GM19324 (cell line): Measurements from ENCODE around the gene ALDH1L1.

Experiments
- ATAC-seq: cut with Tn5 transposase; IDR thresholded peaks from one replicate; pipeline ENCODE4 v1.9.1; 2021; ENCODE audit warnings: mild to moderate bottlenecking, moderate library complexity; ENCODE audit not compliant: unreplicated experiment, low FRiP score

The ALDH1L1 gene

DNA sequence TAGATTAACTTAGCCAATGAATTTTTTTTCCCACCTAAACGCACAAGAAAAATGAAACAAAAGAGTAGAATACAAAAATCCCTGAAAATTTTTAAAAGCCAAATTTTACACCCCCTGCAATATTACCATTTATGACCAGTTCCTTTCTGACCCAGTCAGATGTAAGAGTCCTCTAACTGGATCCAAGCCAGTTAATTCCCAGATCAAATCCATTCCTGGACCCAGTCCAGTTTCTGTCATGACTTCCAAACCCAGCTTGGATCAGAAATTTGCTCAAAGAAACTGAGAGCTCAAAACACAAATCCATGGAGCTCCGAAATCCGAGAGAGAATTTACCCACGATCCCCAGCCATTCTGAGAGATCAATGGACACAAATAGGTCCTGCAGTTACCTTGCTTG lies 17.0 kb upstream of the ALDH1L1 start:
- no peak for ATAC-seq

DNA sequence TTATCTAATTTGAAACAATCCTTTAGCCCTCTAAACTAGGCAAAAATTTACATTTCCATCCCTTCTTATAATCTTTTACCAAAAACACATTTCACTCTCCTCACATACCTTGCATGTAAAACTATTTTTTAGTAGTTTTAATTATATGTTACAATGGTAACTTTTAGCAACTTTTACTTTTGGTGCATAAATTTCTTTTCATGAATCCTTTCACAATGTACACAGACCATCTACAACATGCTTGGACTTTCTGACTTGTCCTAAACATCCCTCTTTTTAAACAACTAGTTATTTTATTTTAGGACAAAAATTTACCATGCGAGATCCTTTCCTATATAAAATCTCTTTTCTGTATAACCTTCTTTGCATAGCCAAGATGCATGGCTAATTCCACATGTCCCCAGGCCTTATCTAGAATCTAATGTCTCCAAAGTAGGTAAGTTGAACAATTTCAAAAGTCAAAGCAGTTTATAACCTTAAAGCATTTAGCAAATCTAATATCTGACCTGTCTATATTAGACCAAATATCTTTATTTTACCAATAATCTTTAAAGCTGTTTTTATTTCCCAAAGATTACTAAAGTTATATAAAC lies 14.4 kb upstream of the ALDH1L1 start:
- ATAC-seq = no peak

DNA sequence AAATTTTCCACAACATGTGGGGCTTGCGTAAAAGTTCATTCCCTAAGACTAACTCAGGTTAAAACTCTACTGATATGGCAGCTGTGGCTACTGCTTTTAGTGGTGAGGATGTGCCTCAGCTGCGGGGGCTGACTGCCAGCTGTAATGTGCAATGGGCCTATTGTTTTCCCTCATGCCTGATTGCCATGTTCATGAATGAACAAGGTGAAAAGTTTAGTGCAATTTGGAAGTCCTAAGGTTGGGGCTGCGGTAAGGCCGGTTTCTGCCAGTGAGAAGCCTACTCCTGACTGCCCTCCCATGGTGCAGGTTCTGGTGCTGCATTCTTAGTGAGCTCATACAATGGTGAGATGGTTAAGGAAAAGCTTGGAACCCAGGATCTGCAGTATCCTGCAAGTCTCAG lies 10.9 kb upstream of the ALDH1L1 start:
- no peak for ATAC-seq

DNA sequence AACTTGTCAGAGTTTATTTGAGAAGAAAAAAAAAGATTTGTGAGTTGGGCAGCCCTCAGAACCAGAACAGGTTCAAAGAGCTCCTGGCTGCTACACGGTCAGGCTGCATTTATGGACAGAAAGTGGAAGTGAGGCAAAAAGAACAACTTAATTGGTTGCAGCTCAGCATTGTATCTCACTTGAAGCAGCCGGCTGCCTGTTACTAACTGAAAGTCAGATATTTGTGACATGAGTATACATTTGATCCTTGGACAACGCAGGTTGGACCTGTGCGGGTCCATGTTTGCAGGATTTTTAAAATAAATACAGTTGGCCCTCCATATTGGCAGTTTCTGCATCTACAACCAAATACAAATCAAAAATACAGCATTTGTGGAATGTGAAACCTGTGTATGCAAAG lies 7.5 kb upstream of the ALDH1L1 start:
- no peak for ATAC-seq

DNA sequence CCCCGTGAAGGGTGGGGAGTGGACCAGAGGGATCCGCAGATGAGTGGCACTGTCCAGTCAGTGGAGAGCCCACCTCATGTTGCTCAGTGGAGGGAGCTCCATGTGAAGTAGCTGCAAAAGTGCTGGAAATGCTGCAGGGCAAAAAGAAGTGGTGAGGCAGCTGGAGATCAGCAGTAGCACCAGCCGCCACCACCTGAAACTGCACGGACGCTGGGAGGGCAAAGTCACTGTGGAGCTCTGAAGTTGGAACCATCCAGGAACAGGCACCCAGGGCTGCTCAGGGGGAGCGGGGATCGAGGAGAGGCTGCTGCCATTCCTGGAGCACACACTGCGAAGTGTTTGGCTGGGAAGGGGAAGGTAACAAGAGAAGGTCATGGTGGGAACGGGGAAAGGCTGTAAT lies 6.4 kb upstream of the ALDH1L1 start:
- ATAC-seq = no peak

DNA sequence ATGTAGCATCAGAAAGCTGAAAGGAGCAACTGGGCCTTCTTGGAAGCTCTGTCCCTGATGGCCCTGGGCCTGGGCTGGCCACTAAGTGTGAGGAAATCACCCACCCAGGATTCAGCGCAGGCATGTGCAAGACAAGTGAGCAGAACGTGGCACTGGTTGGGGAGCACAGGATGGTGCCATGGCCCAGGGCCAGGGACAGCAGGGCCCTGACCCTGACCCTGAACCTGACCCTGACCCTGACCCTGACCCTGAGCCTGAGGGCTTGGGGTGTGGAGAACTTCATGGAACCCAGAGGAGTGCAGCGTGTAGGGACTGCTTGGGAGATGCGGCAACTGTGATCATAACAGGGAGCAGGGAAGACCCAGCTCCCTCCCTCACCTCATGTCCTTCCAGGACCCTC lies 5.9 kb upstream of the ALDH1L1 start:
- no peak for ATAC-seq

DNA sequence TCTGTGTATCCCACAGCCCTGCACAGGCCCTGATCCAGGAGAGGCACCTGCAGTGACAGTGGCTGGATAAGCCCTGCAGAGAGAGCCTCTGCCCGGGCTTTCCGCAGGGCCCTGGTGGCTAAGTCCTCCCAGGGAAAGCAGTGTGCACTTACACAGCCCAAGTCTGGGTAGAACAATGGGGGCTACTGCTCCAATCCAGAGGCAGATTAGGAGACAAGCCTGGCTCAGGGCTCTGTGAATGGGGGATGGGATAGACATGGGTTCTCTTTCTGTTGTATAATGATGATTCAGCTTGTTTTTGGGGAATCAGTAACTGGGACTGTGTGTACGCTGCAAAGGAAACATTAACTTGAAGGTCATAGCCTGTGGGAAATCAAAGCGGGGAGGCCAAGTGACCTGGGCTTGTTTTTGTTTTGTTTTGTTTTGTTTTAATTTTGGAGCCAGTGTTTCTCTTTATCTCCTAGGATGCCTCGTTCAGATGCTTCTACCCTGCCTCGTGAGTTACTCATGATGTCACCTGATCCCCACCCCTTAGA lies 4.1 kb upstream of the ALDH1L1 start:
- no peak for ATAC-seq

DNA sequence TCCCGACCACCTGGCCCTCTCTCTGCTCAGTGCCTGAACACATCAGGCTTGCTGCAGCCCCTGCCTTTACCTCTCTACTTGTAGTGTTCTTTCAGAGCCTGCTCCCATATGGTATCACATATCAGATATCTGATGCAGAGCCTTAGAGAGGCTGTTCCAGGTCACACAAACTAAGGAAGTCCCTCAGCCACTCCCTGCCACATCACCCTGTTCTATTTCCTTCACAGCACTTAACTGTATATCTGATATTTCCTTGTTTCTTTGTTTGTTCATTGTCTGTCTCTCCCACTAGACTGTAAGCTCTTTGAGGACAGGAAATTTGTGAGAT lies 976 bp upstream of the ALDH1L1 start:
- ATAC-seq = no peak

DNA sequence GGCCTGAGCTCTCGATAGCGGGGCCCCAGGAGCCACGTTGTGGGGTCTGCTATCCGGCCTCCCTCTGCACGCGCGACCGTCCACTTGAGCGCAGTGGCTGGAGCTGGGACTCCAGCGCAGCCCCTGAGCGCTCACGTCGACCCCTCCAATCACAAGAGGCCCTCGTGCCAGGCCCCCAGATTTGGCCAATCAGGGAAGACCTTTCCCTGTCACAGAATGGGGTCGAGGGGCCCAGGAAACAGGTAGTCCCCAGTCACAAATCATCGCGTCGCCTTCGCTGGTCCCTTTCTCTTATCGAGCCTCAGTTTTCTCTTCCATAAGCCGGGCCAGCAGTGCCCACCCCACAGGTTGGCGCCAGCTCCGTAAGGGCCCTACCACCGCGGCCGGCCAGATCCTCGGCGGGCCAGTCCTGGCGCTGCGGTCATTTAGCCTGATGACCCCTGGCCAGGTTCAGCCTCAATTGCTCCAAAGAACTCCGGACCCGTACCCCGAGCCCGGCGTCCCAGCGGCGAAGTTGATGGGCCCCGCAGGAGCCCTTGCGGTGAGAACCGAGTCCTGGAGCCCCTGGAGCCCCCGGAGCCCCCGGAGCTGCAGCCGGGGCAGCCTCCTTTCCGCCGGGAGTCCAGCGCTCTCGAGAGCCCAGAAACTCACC lies 435 bp downstream of the ALDH1L1 start:
- no peak for ATAC-seq

DNA sequence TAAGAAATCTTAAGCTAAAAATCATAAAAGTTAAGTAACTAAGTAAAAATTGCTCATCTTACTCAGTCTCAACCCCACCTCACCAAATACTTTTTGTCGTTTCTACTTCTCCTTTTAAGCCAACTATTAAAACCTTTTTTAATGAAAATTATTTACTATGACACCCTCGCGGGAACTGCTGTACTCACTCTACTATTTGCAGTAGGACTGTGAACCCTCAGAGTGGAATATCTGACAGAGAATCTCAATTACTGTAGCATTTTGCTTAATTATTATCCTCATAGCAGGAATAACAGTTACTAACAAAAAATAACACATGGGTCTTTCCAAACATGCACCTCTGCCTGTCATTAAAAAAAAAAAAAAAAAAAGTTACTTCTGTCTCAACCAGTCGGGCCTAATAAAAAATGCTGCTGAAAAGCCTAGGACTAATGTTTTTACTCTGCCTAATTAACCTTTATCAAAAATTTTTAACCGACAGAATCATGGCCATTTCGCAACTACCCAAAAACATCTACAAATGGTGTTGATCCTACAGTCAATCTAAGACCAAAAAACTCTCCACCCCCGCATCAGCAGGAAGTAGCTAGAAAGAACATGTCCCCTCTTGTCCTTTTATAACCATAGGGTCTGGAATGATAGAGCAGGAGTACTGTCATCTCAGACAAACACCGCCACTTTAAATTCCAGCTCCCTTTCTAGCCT lies 10.2 kb downstream of the ALDH1L1 start:
- no peak for ATAC-seq

DNA sequence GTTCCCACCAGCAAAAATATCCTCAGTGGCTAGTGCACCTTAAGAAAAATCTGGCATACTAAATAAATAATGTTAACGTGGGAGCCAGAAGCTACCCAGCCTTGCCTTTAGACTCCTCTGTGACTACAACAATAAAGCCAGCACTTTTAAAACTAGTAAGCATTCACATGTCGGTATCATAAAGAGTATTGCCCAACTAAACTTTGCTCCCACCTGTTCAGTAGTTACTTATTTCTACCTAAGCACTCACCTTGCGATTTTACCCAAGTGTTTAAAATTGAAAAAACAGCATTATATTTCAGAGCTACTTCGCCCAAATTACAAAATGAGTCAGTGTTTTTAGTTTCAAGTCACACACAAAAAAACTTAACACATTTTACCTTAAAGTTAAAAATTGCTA lies 12.8 kb downstream of the ALDH1L1 start:
- no peak for ATAC-seq

DNA sequence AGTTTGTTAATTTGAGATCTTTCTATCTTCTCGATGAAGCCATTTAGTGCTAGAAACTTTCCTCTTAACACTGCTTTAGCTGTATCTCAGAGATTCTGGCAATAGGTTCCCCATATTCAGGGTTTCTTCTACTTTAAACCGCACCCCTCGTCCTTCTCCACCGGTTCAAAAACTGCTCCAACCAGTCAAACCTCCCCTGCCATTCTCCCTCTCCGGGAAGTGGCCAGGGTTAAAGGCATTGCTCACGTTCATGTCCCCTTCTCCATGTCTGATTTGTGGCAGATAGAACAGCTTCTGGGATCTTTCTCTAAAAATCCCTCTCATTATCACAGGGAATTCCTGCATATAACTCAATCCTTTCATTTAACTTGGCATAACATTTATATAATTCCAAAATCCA lies 14.4 kb downstream of the ALDH1L1 start:
- no peak for ATAC-seq

DNA sequence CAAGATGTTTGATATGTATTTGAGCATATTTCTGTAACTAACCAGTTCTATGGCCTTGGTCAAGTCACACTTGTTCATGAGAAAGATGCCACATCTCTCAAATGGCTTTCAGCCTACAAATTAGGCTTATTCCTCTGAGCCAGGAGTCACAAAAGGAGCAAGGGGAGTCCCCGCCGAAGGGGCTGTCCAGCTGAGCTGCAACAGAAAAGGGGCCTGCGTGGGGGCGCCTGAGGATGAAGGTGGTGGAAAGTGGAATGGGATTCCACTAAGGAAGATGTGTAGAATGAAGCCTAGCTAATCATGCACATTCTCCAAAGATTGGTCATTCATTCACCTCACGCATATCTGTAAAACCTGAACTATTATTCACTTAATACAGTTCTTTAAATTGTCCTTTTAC lies 19.1 kb downstream of the ALDH1L1 start:
- no peak for ATAC-seq

DNA sequence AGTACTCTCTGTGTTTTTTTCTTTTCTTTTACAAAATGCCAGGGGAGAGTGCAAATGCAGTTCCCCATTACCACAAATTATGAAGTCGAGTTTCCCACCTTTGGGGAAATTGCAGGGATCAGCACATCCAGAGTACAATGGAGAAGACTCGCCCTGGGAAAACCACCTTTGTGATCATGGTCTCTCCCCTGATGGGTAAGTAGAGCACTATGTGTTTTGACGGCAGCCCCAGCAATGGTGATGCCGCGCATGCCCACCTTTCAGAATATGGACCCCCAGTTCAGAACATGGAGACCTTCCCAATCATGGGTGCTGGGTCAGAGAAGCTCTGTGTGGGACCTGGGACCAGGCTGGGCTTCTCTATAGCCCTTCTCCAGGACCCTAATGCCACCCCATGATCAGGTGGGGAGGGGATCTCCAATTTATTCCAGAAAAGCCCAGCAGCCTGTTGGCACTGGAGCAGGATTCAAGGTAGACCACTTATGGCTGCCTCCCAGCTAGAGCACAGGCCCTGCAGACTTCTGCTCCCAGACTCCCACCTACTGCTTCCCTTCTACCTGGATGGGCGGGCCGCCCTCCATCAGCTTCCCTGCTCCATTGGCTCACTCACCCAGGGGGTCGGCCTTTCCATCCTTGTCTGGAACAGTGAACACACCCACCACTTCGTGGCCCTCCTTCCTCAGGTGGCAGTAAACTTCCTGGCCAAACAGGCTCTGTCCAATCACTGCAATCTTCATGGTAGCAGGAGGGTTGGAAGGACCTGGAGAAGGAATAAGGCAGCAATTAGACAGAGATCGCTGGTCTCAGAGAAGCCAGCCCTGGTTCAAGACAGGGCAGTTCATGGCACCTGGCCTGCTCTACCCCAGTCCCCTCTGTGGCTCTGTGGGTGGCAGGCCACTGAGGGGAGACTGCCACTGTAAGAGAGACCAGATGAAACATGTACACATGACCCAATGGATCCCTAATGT lies 19.9 kb downstream of the ALDH1L1 start:
- no peak for ATAC-seq

DNA sequence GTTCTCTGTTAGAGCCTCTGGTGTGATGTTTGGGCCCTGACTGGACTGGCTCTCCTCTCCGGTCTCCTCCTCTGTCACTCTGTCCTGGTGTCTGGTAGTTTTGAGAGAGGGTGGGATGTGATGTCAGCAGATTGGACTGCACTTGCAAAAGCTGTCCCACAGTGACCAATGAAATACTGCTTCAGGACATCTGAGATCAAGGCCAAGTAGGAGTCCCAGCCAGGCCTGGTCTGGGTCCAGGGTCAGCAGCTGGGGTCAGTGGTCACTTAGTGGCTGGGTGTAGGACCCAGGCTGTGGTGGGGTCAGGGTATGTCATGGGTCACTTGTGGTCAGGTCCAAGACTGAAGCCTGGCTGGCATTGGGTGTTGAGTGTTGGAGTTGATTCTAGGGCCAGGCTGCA lies 20.9 kb downstream of the ALDH1L1 start:
- ATAC-seq = no peak

DNA sequence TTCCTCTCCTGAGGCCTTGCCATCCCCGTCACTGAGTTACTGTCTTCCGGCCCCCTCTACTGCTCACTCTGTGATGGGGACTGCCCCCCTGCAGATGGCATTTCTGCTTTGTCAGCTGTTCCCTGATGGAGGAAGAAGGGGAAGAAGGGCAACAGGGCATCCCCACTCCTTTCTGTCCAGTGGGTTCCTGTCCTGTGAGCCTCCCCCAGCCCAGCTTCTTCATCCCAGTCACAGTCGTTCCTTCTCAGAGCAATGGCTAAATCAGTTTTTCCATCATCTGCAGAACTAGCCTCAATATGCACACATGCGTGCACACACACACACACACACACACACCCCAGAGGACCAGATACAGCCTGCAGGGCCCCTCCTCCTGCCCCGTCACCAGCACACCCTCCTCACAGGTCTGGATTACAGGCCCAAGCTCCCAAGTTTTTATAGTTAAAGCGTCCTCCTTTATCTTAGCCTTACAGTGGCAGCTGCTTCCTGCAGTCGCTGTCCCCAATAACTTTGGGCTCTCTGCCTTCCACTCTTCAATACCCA lies 21.4 kb downstream of the ALDH1L1 start:
- ATAC-seq = no peak

DNA sequence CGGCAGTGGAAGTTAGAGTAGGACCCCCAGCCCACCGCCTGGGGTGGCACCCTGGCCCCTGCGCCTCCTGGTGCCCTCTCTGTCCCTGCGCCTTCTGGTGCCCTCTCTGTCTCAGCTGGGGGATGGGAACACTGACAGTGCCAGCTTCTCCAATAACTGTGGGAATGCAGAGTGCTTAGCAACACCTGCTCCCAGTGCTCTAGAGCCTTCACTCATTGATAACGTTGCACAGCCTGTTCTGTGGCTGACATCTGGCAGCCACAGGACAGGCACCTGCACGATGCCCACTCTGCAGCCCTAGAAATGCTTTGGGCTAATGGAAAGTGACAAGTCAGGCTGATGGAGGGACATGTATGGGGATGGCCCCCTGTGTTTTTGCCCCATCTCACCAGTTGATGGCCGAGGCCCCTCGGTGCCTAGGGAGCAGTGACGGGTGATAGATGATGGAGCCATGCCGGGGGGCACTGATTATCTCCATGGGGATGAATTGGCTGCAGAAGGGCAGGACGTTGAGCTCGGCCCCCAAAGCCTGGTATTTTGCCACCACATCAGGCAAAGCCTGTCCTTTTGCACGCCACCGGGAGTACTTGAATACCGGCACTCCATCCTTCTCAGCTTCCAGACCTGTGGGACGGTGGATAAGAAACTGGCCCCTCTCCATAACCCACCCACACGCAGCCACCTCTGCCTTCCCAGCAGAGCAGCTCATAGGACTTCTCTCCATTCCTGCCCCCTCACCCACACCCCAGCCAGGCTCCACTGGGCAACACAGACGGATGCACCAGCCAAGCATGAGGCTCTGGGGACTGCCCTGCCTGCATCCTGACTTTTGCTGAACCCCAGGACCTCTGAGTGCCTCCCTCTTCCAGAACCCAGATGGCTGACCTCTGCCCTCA lies 22.1 kb downstream of the ALDH1L1 start:
- ATAC-seq = no peak

DNA sequence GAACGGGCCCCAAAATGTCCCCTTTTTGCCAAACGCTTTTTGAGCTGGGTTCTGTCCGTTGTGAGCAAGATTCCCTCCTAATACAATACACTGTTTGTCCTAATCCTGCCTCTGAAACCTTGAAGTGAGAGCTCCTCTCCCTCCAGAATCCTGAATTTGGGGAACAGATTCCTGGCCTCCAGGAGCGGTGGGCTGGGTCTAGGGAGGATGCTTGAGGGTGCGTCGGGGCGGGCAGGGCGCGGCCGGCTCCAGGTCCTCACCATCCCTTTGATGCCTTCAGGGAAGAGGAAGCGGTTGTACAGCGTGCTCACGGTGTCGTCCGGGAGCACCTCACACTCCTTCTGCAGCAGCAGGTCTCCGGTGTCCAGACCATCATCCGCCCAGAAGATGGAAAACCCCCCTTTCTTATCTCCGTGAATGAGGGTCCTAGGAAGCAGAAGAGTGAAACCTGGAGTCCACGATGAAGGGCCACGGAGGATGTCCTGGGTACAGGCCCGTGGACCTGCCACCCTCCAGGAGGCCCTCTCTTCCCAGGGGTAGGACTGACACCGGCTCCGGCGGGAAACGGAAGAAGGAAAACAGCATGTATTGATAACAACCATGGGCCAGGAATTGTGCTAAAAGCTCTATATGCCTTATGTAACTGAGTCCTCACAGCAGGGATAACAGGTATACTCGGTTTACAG lies 23.2 kb downstream of the ALDH1L1 start:
- no peak for ATAC-seq

DNA sequence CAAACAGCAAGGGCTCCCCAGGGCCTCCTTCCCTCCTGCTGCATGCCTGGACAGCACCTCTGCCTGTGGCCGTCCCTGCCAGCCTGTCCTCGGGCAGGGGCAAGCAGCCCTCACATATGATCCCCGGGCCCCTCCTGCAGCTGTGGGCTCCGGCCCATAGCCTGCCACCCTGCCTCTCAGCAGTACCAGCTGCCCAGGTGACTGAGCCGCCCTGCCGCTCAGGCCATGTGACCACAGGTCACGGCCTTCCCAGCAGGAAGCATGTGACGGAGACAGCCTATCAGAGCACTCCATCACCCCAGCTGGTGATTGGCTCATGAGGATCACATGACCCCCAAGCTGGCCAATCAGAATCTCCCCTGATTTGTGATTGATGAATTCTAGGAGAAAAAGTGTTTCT lies 23.9 kb downstream of the ALDH1L1 start:
- ATAC-seq = no peak
